Pancreas (tissue), 10 donors: ENCODE results near the gene THEMIS2. TPM values are rescaled to one million over a fixed set of nuclear protein-coding genes. Genes with fewer than 3 reads are reported as not detected.

Source experiments
- ATAC-seq, 4 donors: fragments of 200-7000 bp; cut with Tn5 transposase; one replicate each; pipeline versions ENCODE4 v1.8.0 to v1.9.1; 2020; ENCODE audit warnings: mild to moderate bottlenecking in 4 of 4, moderate library complexity in 4 of 4
- DNase-seq, 6 donors: peaks; one replicate each; pipeline ENCODE4 v3.0.0-alpha.2; 2020
- FAIRE-seq: peaks from 2 replicates; lab custom pipeline; 2012; peaks lifted over from hg19 to GRCh38; lab: Jason Lieb, UNC
- H3K27ac ChIP-seq, 4 donors: fragments of 200-600 bp; sonication (generic); 1 replicate in 3 of 4; 2 replicates in 1 of 4; pipeline versions ENCODE4 v1.5.0 to v1.8.0; 2020
- H3K27me3 ChIP-seq, 4 donors: fragments of 200-600 bp; one replicate each; pipeline ENCODE4 v1.8.0; 2021
- H3K36me3 ChIP-seq, 3 donors: fragments of 200-600 bp; sonication (generic) in 1 of 3; one replicate each; pipeline versions ENCODE4 v1.5.0 to v1.8.0; 2020 to 2021
- H3K4me1 ChIP-seq, 3 donors: fragments of 200-600 bp; one replicate each; pipeline ENCODE4 v1.8.0; 2021
- H3K4me3 ChIP-seq, 4 donors: fragments of 200-600 bp; sonication (generic) in 2 of 4; one replicate each; pipeline versions ENCODE4 v1.5.0 to v1.8.0; 2020 to 2021
- H3K9me3 ChIP-seq, 4 donors: fragments of 200-600 bp; one replicate each; pipeline ENCODE4 v1.8.0; 2021
- CTCF ChIP-seq, 4 donors: fragments of 200-600 bp; sonication (generic) in 3 of 4; IDR thresholded peaks; one replicate each; pipeline versions ENCODE4 v1.5.0 to v1.8.0; 2021; ENCODE audit warnings: antibody characterized with exemption in 4 of 4
- WGBS, 2 donors: extraction: QIAGEN DNeasy Blood & Tissue Kit; methylation state at CpG; one replicate each; pipeline ENCODE4 v1.1.7; 2013; 5-methylcytosine and 5-hydroxymethylcytosine counted together
- intact Hi-C, 3 donors: fragments of 100-400 bp; cut with DNase I; formaldehyde crosslinking; loops; one replicate each; pipeline versions ENCODE4 v1.11.1 to v1.14.2; 2022
- polyA plus RNA-seq, 2 donors: library from polyadenylated mRNA; stranded (reverse); fragments of 200-250 nt; gene quantifications; one replicate each; pipeline ENCODE4 v1.2.3, GENCODE V29; 2013
- total RNA-seq, 6 donors: library from RNA; stranded (reverse); fragmentation: NEBNext Ultra II Directional in 4 of 6; extraction: Animal tissue kit (Norgen Biotek cat#: 25700) in 4 of 6; gene quantifications; one replicate each; pipeline versions ENCODE4 v1.2.1 to v1.2.4, GENCODE V29; 2021 to 2023
- donor health status: healthy with polysubstance abuse.
- donor health status: DM: no; HTN: no; CAD: no; lungs with moderate emphysema.
- donor health status: DM: no; HTN: no; CAD: no.
- donor health status: control.
- donor health status: control.
- donor health status: Bipolar disorder and iron deficiency.
- donor health status: DM: yes; HTN: yes; CAD: no.
- donor health status: DM: no; HTN: no; CAD: no.
- donor health status: DM: no; HTN: no; CAD: no.
- donor health status: DM: yes; HTN: yes; CAD: no.

Gene THEMIS2
- total and polyA plus RNA-seq, 8 donors, result 0.98 to 19.1 (median 5.0) TPM

GRCh38 chr1:27887215-27888021 is 15.1 kb downstream of the THEMIS2 start:
- Histone ChIP-seq H3K36me3 (peaks cover 0 to 10% (median 5%) of the 10 kb centered on the region in 3 donors), H3K27me3 (no peaks in the 10 kb centered on the region), H3K4me1 (no peaks in the 10 kb centered on the region), H3K9me3 (no peaks in the 10 kb centered on the region), H3K27ac (peak overlapping the region in 1 of 4 donors; percentile 75), H3K4me3 (no peak overlapping the region)
- no peak for TF ChIP-seq CTCF (IDR thresholded peaks at IDR 0.05)
- intact Hi-C loops, result no loop called here
- WGBS, 2 donors, result 85 to 90% methylated on average over 8 of the region's 8 CpGs
- ATAC-seq (peak in 1 of 4 donors; percentile 14), FAIRE-seq (no peak), DNase-seq (no peak)

GRCh38 chr1:27889506-27889905 is 17.2 kb downstream of the THEMIS2 start:
- Histone ChIP-seq H3K27ac (peak overlapping the region in 1 of 4 donors; percentile 66), H3K36me3 (peaks cover 0 to 31% (median 20%) of the 10 kb centered on the region in 3 donors), H3K9me3 (no peaks in the 10 kb centered on the region), H3K27me3 (no peaks in the 10 kb centered on the region), H3K4me3 (no peak overlapping the region), H3K4me1 (no peaks in the 10 kb centered on the region)
- WGBS, 2 donors, result 92 to 95% methylated on average over 3 of the region's 3 CpGs
- ATAC-seq (no peak), DNase-seq (no peak), FAIRE-seq (no peak)
- no peak for TF ChIP-seq CTCF (IDR thresholded peaks at IDR 0.05)
- intact Hi-C loops, result no loop called here

GRCh38 chr1:27891196-27891889 is 19.0 kb downstream of the THEMIS2 start:
- WGBS, 2 donors, result 75 to 77% methylated on average over 7 of the region's 7 CpGs
- intact Hi-C loops, result no loop called here
- DNase-seq (no peak), FAIRE-seq (no peak), ATAC-seq (peak in 2 of 4 donors; percentile 59 to 60)
- H3K27ac ChIP-seq, result peak overlapping the region in 2 of 4 donors; percentile 52 to 66
- no peaks in the 10 kb centered on the region for H3K4me1 ChIP-seq
- peaks cover 0 to 47% (median 20%) of the 10 kb centered on the region in 3 donors for H3K36me3 ChIP-seq
- no peak for TF ChIP-seq CTCF (IDR thresholded peaks at IDR 0.05)
- no peak overlapping the region for H3K4me3 ChIP-seq
- H3K9me3 ChIP-seq, result no peaks in the 10 kb centered on the region
- no peaks in the 10 kb centered on the region for H3K27me3 ChIP-seq

GRCh38 chr1:27894521-27894920 is 22.2 kb downstream of the THEMIS2 start:
- intact Hi-C loops, result no loop called here
- 71 to 77% methylated on average over 3 of the region's 3 CpGs for WGBS, 2 donors
- H3K4me1 ChIP-seq, result no peaks in the 10 kb centered on the region
- H3K27me3 ChIP-seq, result no peaks in the 10 kb centered on the region
- DNase-seq, result no peak
- H3K27ac ChIP-seq, result no peak overlapping the region
- H3K4me3 ChIP-seq, result no peak overlapping the region
- ATAC-seq, result no peak
- TF ChIP-seq CTCF (IDR thresholded peaks at IDR 0.05), result no peak
- H3K9me3 ChIP-seq, result no peaks in the 10 kb centered on the region
- no peak for FAIRE-seq
- H3K36me3 ChIP-seq, result peaks cover 0 to 52% (median 25%) of the 10 kb centered on the region in 3 donors
